Bronchial epithelial cell (primary cell): ENCODE measurements around the gene PRICKLE1. TPM values are rescaled to one million over a fixed set of nuclear protein-coding genes. Genes with fewer than 3 reads are reported as not detected.

Experiments
- DNase-seq: peaks from one replicate; pipeline ENCODE4 v3.0.0-alpha.2; 2010; ENCODE audit warnings: low read depth
- FAIRE-seq: peaks from 2 replicates; lab custom pipeline; 2011; peaks lifted over from hg19 to GRCh38; lab: Jason Lieb, UNC
- H3K27me3 ChIP-seq: 2 replicates; pipeline ENCODE4 v1.5.1; 2011; ENCODE audit warnings: low read length; ENCODE audit not compliant: control insufficient read depth, insufficient read depth
- H3K36me3 ChIP-seq: 2 replicates; pipeline ENCODE4 v1.5.1; 2011; ENCODE audit warnings: low read length; ENCODE audit not compliant: control insufficient read depth, insufficient read depth
- H3K4me3 ChIP-seq: 2 replicates; pipeline ENCODE4 v1.5.1; 2011; ENCODE audit warnings: mild to moderate bottlenecking, low read depth, low read length, control low read depth
- CTCF ChIP-seq: IDR thresholded peaks from 2 replicates; pipeline ENCODE4 v1.5.1; 2011; ENCODE audit warnings: mild to moderate bottlenecking, moderate library complexity, low read length, control low read depth, inconsistent platforms; ENCODE audit not compliant: insufficient read depth, severe bottlenecking
- total RNA-seq: library from RNA; depleted of rRNA; stranded (reverse); fragments of >200 nt; gene quantifications from 2 replicates; pipeline ENCODE4 v1.2.1, GENCODE V29; 2014

PRICKLE1 gene
- total RNA-seq, 1 donor from 2014 or later, result 1.1 TPM

GRCh38 chr12:42485823-42486222 lies 103.7 kb downstream of the PRICKLE1 start:
- TF ChIP-seq CTCF, result no peak
- H3K27me3 ChIP-seq, result no peaks in the 10 kb centered on the region
- FAIRE-seq, result no peak

DNA sequence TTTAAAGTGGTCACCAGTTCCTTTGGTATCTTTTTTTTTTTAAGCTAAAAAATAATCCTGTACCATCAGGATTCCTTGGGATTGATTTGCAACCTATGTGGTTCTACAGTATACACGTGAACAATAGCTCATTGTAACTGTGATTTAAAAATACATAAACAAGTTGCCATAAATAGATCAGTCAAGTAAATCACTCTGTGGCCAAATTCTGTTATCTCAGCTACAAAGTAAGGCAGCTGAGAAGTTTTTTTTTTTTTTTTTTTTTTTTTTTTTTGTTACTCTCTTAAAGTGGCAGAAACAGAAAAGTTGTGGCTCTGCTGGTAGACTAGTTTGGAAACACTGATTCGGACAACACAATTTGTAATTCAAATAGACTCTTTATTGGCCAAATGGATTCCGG lies 104.5 kb downstream of the PRICKLE1 start:
- Histone ChIP-seq H3K27me3 (no peaks in the 10 kb centered on the region), H3K36me3 (no peaks in the 10 kb centered on the region), H3K4me3 (no peak overlapping the region)
- no peak for TF ChIP-seq CTCF
- no peak for DNase-seq
- no peak for FAIRE-seq

More at GRCh38 chr12:42485823-42486222, 103.7 kb downstream of the PRICKLE1 start:
- DNase-seq, result no peak
- no peak overlapping the region for H3K4me3 ChIP-seq
- no peaks in the 10 kb centered on the region for H3K36me3 ChIP-seq

GRCh38 chr12:42483521-42483790 lies 106.1 kb downstream of the PRICKLE1 start:
- FAIRE-seq, result no peak
- peak overlapping the region; percentile 55 for H3K4me3 ChIP-seq
- TF ChIP-seq CTCF, result no peak
- no peaks in the 10 kb centered on the region for H3K36me3 ChIP-seq
- no peaks in the 10 kb centered on the region for H3K27me3 ChIP-seq
- no peak for DNase-seq

GRCh38 chr12:42482748-42483520 lies 106.6 kb downstream of the PRICKLE1 start:
- peak overlapping the region; percentile 55 for H3K4me3 ChIP-seq
- no peak for FAIRE-seq

DNA sequence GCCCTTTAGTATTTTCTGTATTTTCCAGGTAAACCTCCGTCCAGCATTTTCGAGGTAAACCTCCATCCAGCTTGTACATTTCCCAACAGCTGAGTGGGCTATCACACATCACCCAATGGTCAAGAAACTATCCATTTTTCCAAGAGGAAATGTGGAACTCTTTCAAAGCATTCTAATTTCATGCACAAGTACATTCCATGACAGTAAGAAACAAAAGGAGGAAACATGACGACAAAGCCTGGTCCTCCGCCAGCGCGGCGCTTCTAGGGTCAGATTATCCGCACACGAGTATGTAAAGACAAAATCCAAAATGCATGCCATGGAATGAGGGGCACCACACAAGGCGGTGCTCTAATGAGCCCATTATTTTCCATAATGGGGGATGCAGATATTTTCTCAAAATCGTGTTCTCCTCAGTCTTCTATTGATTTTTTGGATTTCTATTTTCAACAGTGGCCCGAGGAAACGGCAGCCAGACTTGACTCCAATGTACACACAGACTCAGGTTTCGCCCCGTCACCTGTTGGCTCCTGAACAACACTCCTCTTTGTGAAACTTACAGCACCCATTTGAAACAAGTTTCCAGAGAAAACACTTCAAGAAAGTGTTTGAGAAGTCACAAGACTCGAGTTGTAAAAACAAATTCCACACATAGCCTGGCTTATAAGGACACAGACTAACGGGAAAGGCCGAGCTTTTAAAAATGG lies 107.4 kb downstream of the PRICKLE1 start:
- FAIRE-seq (no peak), DNase-seq (peak; percentile 47)
- Histone ChIP-seq H3K27me3 (no peaks in the 10 kb centered on the region), H3K36me3 (no peaks in the 10 kb centered on the region), H3K4me3 (peak overlapping the region; percentile 55)
- TF ChIP-seq CTCF, result no peak

More at GRCh38 chr12:42482748-42483520, 106.6 kb downstream of the PRICKLE1 start:
- Histone ChIP-seq H3K36me3 (no peaks in the 10 kb centered on the region), H3K27me3 (no peaks in the 10 kb centered on the region)
- TF ChIP-seq CTCF, result peak; percentile 92
- DNase-seq, result peak; percentile 12
